ENCODE measurements around the gene NAALADL1. TPM values are rescaled to one million over a fixed set of nuclear protein-coding genes. Genes with fewer than 3 reads are reported as not detected.
A peak's percentile ranks its signal among the peaks of the same experiment; 100 is the strongest.

NAALADL1 gene
- total and polyA plus RNA-seq, 9 of the 15 experiments (the other 6 are each of a cell fraction or from before 2014, with no cell fraction given) = 0.06 to 0.72 (median 0.22) TPM; not detected in 4

- Histone ChIP-seq H3K4me2 (ENCODE audit: insufficient read depth, low read length) (peak overlapping the region; percentile 80), H3K27ac (ENCODE audit: extremely low read depth, low read depth, low read length) (peak overlapping the region; percentile 81; the same call in 1 of the 3 replicates), H3K27me3 (ENCODE audit: control insufficient read depth in 2 of 2, insufficient read depth in 2 of 2, low read length in 2 of 2) (no peaks in the 10 kb centered on the region), H3K79me2 (ENCODE audit: control insufficient read depth, insufficient read depth, low read length) (peaks cover 16% of the 10 kb centered on the region), H3K9ac (ENCODE audit: insufficient read depth in 1 of 2, low read depth in 2 of 2, low read length in 2 of 2) (peak overlapping the region; percentile 40 to 90), H3K4me1 (replicated peaks in 1 of 2; ENCODE audit: control insufficient read depth in 2 of 2, insufficient read depth in 2 of 2, low read length in 2 of 2) (peaks cover 11 to 14% of the 10 kb centered on the region in 2 experiments; a peak in 4 of 5 replicates), H3K4me3 (peak overlapping the region; percentile 78), H2AFZ (ENCODE audit: low read depth, low read length) (no peak overlapping the region), H3K9me1 (ENCODE audit: control insufficient read depth, insufficient read depth, low read length) (no peaks in the 10 kb centered on the region), H3K9me3 (replicated peaks; ENCODE audit: control insufficient read depth, insufficient read depth, low read depth, low read length) (no peaks in the 10 kb centered on the region), H3K36me3 (ENCODE audit: control insufficient read depth, insufficient read depth, low read length) (peaks cover 17% of the 10 kb centered on the region; the same call in 2 of the 3 replicates), H4K20me1 (replicated peaks; ENCODE audit: control insufficient read depth, insufficient read depth, low read length) (no peaks in the 10 kb centered on the region)
- ChIA-PET POLR2A (interaction anchor here (0.5 to 8.4 kb wide), 8 partner anchors 8 to 281 kb away, joined by 3 to 92 read pairs (median 5); partner anchors contain the start of genes ARL2, CDC42BPG, TM7SF2 and ZNHIT2), CTCF (ENCODE audit: low intra/inter-chr PET ratio) (interaction anchor here (1.1 kb wide), 1 partner anchor 84 kb away, joined by 3 read pairs; no protein-coding TSS in a partner anchor)
- no peak for FAIRE-seq
- TSS peak; percentile 39 for BruUV-seq (replicated peaks)
- WGBS (ENCODE audit: insufficient coverage, low coverage, missing lambda C conversion rate) = 6% methylated on average over 8 of the region's 8 CpGs
- no peak for DNase-seq (ENCODE audit: extremely low read depth in 1 of 4, low spot score in 3 of 4)
- ATAC-seq = peak; percentile 32
- intact Hi-C loops (cut with micrococcal nuclease) (no loop called here), in situ Hi-C loops (cut with MboI) (no loop called here)
- TF ChIP-seq FOXM1 (IDR thresholded peaks at IDR 0.05; ENCODE audit: low read depth) (no peak), FOXM1 (CRISPR knock-in tag; IDR thresholded peaks at IDR 0.05; ENCODE audit: low read depth) (0 out of 2 replicates have a peak, but pooled peaks have one; percentile 39), KDM4B (IDR thresholded peaks at IDR 0.05; ENCODE audit: borderline replicate concordance in 2 of 2, low read depth in 1 of 2) (no peak)
These were observed 38.6 kb upstream of the NAALADL1 start for GRCh38 chr11:65096926-65097325.

Measured in K562 (cell line).